ENCODE data around the gene TOX3.

Gene TOX3

GRCh38 chr16:52451971-52452421, 94.9 kb downstream of the TOX3 start:
- no peak for DNase-seq (ENCODE audit: low spot score)

- no peak for DNase-seq (ENCODE audit: low spot score)
These were observed 96.0 kb downstream of the TOX3 start for GRCh38 chr16:52450916-52451315.

- no peak for DNase-seq (ENCODE audit: low spot score)
These were observed 96.7 kb downstream of the TOX3 start for GRCh38 chr16:52450241-52450640.

DNA sequence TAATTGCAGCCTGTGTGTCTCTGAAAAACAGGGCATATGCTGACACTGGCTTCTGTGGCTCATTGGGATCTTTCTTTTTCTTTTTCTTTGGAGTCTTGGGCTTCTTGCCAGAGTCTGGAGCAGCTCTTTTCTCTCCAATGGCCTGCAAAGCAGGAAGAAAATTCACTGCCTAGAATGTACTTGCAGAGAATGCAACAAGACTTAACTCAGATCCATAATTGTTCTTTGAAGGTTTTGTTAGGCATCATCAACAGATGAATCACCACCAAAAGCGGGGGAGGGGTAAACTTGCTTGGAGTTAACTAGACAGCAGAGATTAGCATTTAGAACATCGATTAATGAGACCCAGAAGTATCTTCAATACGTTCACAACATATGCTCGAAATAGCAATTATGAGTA, 100.9 kb downstream of the TOX3 start:
- no peak for DNase-seq (ENCODE audit: low spot score)

DNA sequence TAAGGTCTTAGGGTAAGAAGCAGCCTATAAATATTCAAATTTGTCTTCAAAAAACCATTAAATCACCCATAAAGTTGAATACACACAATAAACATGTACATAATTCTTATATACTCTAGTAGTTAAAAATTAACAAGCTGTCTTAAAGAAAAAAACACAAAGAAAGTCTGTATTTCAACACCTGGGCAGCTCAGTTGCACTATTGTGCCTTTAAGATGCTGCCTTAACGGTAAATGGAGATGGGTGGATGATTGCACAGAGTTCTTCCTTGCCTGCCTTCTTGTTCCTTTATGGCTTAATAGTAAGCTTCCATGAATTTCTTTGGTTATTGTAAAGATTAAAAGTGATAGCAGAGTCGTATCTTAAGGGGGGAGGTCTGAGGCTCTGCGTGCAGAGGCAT, 105.1 kb downstream of the TOX3 start:
- no peak for DNase-seq (ENCODE audit: low spot score)

DNA sequence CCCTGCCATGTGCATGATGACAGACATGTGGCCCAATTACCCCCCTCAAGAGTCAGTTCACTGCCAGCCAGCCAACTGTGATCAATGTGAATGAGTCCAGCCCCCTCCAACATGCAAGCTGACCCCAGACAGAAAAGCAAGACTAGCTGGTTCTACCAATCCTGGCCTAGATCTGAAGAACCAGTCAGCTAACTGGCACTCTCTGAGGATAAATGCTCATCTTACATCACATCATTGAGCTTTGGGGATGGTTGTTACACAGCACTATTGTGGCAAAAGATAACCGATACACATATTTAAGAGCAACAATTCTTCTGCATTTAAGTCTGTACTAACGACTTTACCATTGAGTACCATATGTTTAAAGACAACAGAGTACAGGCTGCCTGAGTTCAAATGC, 106.7 kb downstream of the TOX3 start:
- no peak for DNase-seq (ENCODE audit: low spot score)

GRCh38 chr16:52439750-52440149, 107.2 kb downstream of the TOX3 start:
- DNase-seq (ENCODE audit: low spot score), result no peak

DNA sequence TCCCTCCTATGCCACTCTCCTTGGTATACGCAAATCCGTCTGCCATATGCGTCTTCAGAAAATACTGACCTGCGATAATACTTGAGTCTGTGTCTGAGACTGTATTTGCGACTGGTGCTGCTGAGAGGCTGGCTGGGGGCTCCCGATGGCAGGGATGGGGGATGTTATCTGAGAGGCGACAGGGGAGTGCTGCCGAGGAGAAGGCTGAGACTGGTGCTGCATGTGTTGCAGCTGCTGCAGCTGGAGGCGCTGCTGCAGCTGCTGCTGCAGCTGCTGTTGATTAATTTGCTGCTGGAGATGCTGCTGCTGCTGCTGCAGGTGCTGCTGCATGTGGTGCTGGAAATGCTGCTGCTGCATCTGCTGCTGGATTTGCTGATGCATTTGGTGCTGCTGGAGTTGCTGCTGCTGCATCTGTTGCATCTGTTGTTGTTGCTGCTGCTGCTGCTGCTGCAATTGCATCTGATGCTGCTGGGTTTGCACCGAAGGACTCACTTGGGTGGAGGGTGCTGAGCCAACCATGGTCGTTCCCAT, 107.7 kb downstream of the TOX3 start:
- DNase-seq (ENCODE audit: low spot score), result no peak

GRCh38 chr16:52437277-52437670, 109.7 kb downstream of the TOX3 start:
- no peak for DNase-seq (ENCODE audit: low spot score)

GRCh38 chr16:52436339-52437276, 110.3 kb downstream of the TOX3 start:
- DNase-seq (ENCODE audit: low spot score), result no peak

- DNase-seq (ENCODE audit: low spot score), result no peak
These were observed 112.7 kb downstream of the TOX3 start for GRCh38 chr16:52434224-52434623.

GRCh38 chr16:52433643-52434042, 113.3 kb downstream of the TOX3 start:
- no peak for DNase-seq (ENCODE audit: low spot score)

- DNase-seq (ENCODE audit: low spot score), result no peak
These were observed 122.4 kb downstream of the TOX3 start for GRCh38 chr16:52424591-52424990.

GRCh38 chr16:52422307-52422706, 124.6 kb downstream of the TOX3 start:
- no peak for DNase-seq (ENCODE audit: low spot score)

- DNase-seq (ENCODE audit: low spot score), result no peak
These were observed 128.7 kb downstream of the TOX3 start for GRCh38 chr16:52418201-52418600.

- no peak for DNase-seq (ENCODE audit: low spot score)
These were observed 130.1 kb downstream of the TOX3 start for GRCh38 chr16:52416888-52417287.

- DNase-seq (ENCODE audit: low spot score), result no peak
These were observed 135.9 kb downstream of the TOX3 start for GRCh38 chr16:52411011-52411410.

GRCh38 chr16:52408191-52408845, 138.6 kb downstream of the TOX3 start:
- no peak for DNase-seq (ENCODE audit: low spot score)

- no peak for DNase-seq (ENCODE audit: low spot score)
These were observed 139.2 kb downstream of the TOX3 start for GRCh38 chr16:52407778-52408177.

DNA sequence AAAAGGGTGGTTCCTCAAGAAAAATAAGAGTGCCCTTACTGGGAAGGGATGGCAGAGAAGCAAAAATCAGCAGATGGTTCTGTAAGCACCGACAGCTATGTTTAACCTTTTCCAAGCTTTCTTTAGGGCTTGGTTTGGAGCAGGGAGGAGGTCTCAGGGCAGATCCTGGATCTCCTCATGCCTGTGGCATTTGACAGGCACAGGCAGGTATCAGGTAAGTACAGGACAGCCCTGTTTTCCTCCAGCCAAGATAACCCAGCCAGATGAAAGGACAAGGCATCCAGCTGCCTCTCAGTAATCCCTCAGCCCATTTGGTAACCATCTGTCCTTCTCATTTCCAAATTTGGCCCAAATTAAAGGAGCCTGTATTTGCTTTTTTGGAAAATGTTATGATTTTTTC, 141.5 kb downstream of the TOX3 start:
- DNase-seq (ENCODE audit: low spot score), result no peak

DNA sequence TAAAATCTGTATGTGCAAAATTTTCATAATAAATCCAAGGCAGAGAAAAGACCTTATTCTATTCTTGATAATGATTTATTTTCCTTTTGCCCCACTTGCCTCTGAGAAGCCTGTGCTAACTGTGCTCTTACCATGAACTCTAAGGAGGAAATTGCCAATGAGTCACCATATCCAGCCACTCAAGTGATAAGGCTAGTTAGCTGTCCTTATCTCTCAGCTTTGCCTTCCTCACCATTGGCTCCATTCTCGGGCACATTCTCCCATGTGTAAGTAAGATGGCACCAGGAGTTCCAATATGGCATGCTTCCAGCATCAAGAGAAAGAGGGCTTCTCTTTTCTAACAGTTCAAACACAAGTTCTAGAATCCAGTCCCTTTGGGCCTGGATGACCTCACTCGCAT, 142.4 kb downstream of the TOX3 start:
- DNase-seq (ENCODE audit: low spot score), result no peak

GRCh38 chr16:52399116-52399515, 147.8 kb downstream of the TOX3 start:
- DNase-seq (ENCODE audit: low spot score), result no peak

DNA sequence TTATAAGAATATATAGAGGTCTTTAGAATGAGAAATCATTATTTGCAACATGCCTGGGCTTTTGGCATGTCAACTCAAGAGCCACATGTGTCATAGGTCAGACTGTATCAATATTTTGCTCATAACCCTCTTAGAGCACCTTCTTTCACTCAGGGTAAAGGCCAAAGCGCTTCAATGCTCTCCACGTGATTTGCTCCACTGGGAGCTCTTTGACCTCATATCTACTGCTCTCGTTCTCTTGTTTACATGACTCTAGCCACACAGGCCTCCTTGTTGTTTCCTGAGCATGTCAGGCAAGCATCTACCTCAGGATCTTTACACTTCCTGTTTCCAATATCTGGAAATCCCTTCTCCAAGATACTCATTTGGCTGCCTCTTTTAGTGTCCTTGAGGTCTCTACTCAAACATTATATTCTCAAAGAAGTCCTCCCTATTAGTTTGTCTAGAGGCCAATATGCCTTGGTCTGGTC, 148.4 kb downstream of the TOX3 start:
- DNase-seq (ENCODE audit: low spot score), result peak; percentile 20
